GM12874 (cell line): ENCODE results near the gene TUBAL3.

Experiments used
- CTCF ChIP-seq: IDR thresholded peaks from 2 replicates; pipeline ENCODE4 v1.5.1; 2011; ENCODE audit warnings: low read depth, mild to moderate bottlenecking, control low read depth, low read length, moderate library complexity; ENCODE audit not compliant: insufficient read depth

Gene TUBAL3

DNA sequence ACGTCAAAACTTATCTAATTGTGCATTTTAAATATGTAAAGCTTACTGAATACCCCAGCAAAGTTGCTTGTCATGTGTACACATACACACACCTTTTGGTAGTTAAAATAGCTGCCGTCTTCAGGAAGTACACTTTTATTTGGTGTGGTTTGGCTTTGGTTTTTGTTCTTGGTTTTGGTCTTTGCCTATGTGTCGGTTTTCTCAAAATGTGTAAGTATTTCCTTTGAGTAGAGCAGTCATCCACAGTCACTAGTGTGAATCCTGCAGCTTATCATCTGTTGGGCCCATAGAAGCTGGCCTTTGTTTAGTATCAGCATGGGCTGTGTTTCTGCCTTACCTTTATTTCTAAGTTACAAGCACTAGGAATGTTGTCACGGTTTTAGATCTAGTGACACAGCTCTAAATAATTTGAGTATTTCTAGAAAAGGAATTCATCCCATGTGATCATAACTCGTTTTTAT is 43.0 kb upstream of the TUBAL3 start:
- no peak for TF ChIP-seq CTCF

- no peak for TF ChIP-seq CTCF
Observed at GRCh38 chr10:5447056-5447455, 42.4 kb upstream of the TUBAL3 start.

- TF ChIP-seq CTCF: no peak
Observed at GRCh38 chr10:5446390-5446926, 41.8 kb upstream of the TUBAL3 start.

GRCh38 chr10:5445006-5445405 is 40.4 kb upstream of the TUBAL3 start:
- no peak for TF ChIP-seq CTCF

- TF ChIP-seq CTCF: no peak
Observed at GRCh38 chr10:5443429-5443828, 38.8 kb upstream of the TUBAL3 start.

GRCh38 chr10:5442990-5443370 is 38.4 kb upstream of the TUBAL3 start:
- no peak for TF ChIP-seq CTCF

- peak; percentile 52; the same call in 1 of the 2 replicates for TF ChIP-seq CTCF
Observed at GRCh38 chr10:5442065-5442989, 37.7 kb upstream of the TUBAL3 start.
